HPDE6-E6E7 (cell line): ENCODE data around the gene LGALSL.
A peak's percentile ranks its signal among the peaks of the same experiment; 100 is the strongest.

Experiments used
- DNase-seq: peaks from one replicate; pipeline ENCODE4 v3.0.0; 2011; ENCODE audit warnings: missing footprints; ENCODE audit errors: extremely low spot score

Gene LGALSL

GRCh38 chr2:64453770-64454385 lies at the start of gene LGALSL:
Gene LGALSL, plus strand, starts transcription at chr2:64454162. Its CDS starts 384 bp downstream, at chr2:64454546.
- DNase-seq = peak; percentile 73

- no peak for DNase-seq
Measured at GRCh38 chr2:64404743-64405142, 49.2 kb upstream of the LGALSL start.

- no peak for DNase-seq
Measured at GRCh38 chr2:64405581-64406406, 48.2 kb upstream of the LGALSL start.

- no peak for DNase-seq
Measured at GRCh38 chr2:64406407-64406774, 47.6 kb upstream of the LGALSL start.

- no peak for DNase-seq
Measured at GRCh38 chr2:64408031-64408430, 45.9 kb upstream of the LGALSL start.

- DNase-seq = no peak
Measured at GRCh38 chr2:64410671-64411070, 43.3 kb upstream of the LGALSL start.

- no peak for DNase-seq
Measured at GRCh38 chr2:64412671-64413070, 41.3 kb upstream of the LGALSL start.

- no peak for DNase-seq
Measured at GRCh38 chr2:64414736-64415435, 39.1 kb upstream of the LGALSL start.

- DNase-seq = no peak
Measured at GRCh38 chr2:64417624-64418023, 36.3 kb upstream of the LGALSL start.

GRCh38 chr2:64419596-64420165 lies 34.3 kb upstream of the LGALSL start:
- DNase-seq = no peak

- DNase-seq = no peak
Measured at GRCh38 chr2:64420677-64421076, 33.3 kb upstream of the LGALSL start.

GRCh38 chr2:64421201-64421600 lies 32.8 kb upstream of the LGALSL start:
- no peak for DNase-seq

- no peak for DNase-seq
Measured at GRCh38 chr2:64422466-64422865, 31.5 kb upstream of the LGALSL start.

GRCh38 chr2:64423303-64423702 lies 30.7 kb upstream of the LGALSL start:
- no peak for DNase-seq

- DNase-seq = no peak
Measured at GRCh38 chr2:64424416-64424987, 29.5 kb upstream of the LGALSL start.

- DNase-seq = no peak
Measured at GRCh38 chr2:64426183-64426952, 27.6 kb upstream of the LGALSL start.

GRCh38 chr2:64434039-64434657 lies 19.8 kb upstream of the LGALSL start:
- no peak for DNase-seq

GRCh38 chr2:64437883-64438282 lies 16.1 kb upstream of the LGALSL start:
- DNase-seq = no peak

GRCh38 chr2:64439194-64439593 lies 14.8 kb upstream of the LGALSL start:
- no peak for DNase-seq

GRCh38 chr2:64440843-64441242 lies 13.1 kb upstream of the LGALSL start:
- no peak for DNase-seq

- DNase-seq = no peak
Measured at GRCh38 chr2:64442277-64442676, 11.7 kb upstream of the LGALSL start.
